Gastrocnemius medialis (tissue), 4 donors: ENCODE results near the gene MEIOSIN. TPM values are rescaled to one million over a fixed set of nuclear protein-coding genes. Genes with fewer than 3 reads are reported as not detected.
"Not testable (repeated sequence)": the region's sequence is repeated elsewhere in the genome, so short reads cannot be mapped to it uniquely, and the experiment has no call there.

Experiments used
- ATAC-seq, 2 donors: fragments of 150-250 bp; one replicate each; pipeline ENCODE4 v1.9.1; 2016
- DNase-seq, 2 donors: peaks; one replicate each; pipeline ENCODE4 v3.0.0-alpha.2; 2019
- H3K27ac ChIP-seq, 4 donors: fragments of 200-600 bp; sonication (generic); 1 replicate in 1 of 4; 2 replicates in 3 of 4; pipeline ENCODE4 v1.5.1; 2016 to 2018; ENCODE audit warnings: mild to moderate bottlenecking in 2 of 4, moderate library complexity in 1 of 4
- H3K27me3 ChIP-seq, 3 donors: fragments of 200-600 bp; sonication (generic) in 2 of 3; 1 replicate in 1 of 3; 2 replicates in 2 of 3; pipeline versions ENCODE4 v1.5.1 to v1.6.0; 2016 to 2019; ENCODE audit warnings: mild to moderate bottlenecking in 1 of 3, moderate library complexity in 1 of 3
- H3K36me3 ChIP-seq, 2 donors: fragments of 200-600 bp; sonication (generic) in 1 of 2; one replicate each; pipeline ENCODE4 v1.5.1; 2017 to 2018
- H3K4me1 ChIP-seq, 2 donors: fragments of 200-600 bp; sonication (generic) in 1 of 2; one replicate each; pipeline ENCODE4 v1.5.1; 2016 to 2017; ENCODE audit warnings: mild to moderate bottlenecking in 2 of 2
- H3K4me3 ChIP-seq, 4 donors: fragments of 200-600 bp; sonication (generic) in 3 of 4; 1 replicate in 1 of 4; 2 replicates in 3 of 4; pipeline ENCODE4 v1.5.1; 2016 to 2019; ENCODE audit warnings: mild to moderate bottlenecking in 2 of 4
- H3K9me3 ChIP-seq, 3 donors: fragments of 200-600 bp; sonication (generic) in 2 of 3; 1 replicate in 1 of 3; 2 replicates in 2 of 3; pipeline ENCODE4 v1.5.1; 2016 to 2019
- CTCF ChIP-seq, 5 experiments: fragments of 450-650 bp in 3 of 5; fragments of 200-600 bp in 2 of 5; sonication (generic) in 2 of 5; IDR thresholded peaks in 4 of 5; conservative IDR thresholded peaks in 1 of 5; 1 replicate in 4 of 5; 2 replicates in 1 of 5; pipeline ENCODE4 v1.5.1; 2016 to 2019; ENCODE audit warnings: antibody characterized with exemption in 5 of 5, mild to moderate bottlenecking in 3 of 5, moderate library complexity in 3 of 5
- POLR2A ChIP-seq, 2 donors: fragments of 450-650 bp; IDR thresholded peaks; one replicate each; pipeline ENCODE4 v1.6.1; 2017; ENCODE audit warnings: antibody characterized with exemption in 2 of 2, mild to moderate bottlenecking in 2 of 2, moderate library complexity in 2 of 2
- in situ Hi-C, 4 donors: fragments of 200-750 bp; cut with MboI; loops; one replicate each; pipeline versions ENCODE4 v1.15.0 to v1.8.0; 2017; ENCODE audit warnings: low sequenced_read_pairs in 4 of 4
- intact Hi-C: fragments of 100-400 bp; cut with DNase I; formaldehyde crosslinking; loops from one replicate; pipeline ENCODE4 v1.15.1; 2023; ENCODE audit warnings: low total_unique reads
- total RNA-seq, 4 donors: library from RNA; depleted of rRNA; stranded (reverse); fragments of >200 nt; gene quantifications; one replicate each; pipeline versions ENCODE4 v1.1.0 to v1.2.3, GENCODE V29; 2016

MEIOSIN gene, protein sequence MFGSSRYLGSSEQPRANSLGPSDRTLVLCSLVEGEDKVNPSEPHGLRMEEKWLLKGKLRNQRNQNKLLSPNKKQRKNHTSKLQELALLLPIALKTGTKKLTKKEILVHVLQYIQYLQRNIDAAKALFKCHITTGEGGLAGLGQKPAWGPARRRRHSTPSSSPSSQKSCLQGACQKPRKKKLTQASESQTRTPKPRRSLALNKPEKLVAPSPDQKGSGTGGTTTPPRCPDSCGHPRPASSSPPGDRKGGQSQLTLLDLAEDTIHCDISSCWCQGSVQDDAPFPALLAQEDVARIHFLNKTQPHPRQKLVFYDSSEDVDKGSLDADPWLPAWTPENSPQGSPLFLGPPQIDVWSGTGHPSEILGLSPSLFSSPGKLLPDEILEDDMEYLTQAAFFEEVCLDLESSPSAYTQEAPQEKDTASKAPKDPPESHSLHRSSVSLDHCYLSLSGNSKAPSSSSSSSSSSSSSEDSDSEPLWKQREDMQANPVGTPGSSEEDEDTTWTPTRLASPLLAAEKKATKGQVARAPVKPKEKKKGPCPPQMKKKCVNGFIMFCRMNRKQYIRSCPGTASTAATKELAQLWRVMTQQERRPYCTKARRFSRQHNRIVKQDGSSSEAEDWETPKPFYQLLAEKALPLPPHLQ
- not detected for total RNA-seq

- in situ Hi-C loops, result no loop called here
- H3K27me3 ChIP-seq, result no peaks in the 10 kb centered on the region
- H3K4me1 ChIP-seq, result peaks cover 9 to 10% of the 10 kb centered on the region in 2 donors
- no peak within 1 kb of the TSS for H3K27ac ChIP-seq
- no peaks in the 10 kb centered on the region for H3K36me3 ChIP-seq
- no peak within 1 kb of the TSS for H3K4me3 ChIP-seq
- TF ChIP-seq CTCF (IDR thresholded peaks at IDR 0.05 in 4 of 5, conservative IDR thresholded peaks at IDR 0.05 in 1 of 5) (no peak), POLR2A (IDR thresholded peaks at IDR 0.05) (no peak)
- ATAC-seq, result no peak
- DNase-seq, result no peak
- intact Hi-C loops, result loop anchor here (5.0 kb wide), 1 partner anchor 34 kb away; the partner anchor contains the start of gene SIX5
- H3K9me3 ChIP-seq, result no peaks in the 10 kb centered on the region
Observed at GRCh38 chr19:45733160-45733810, at the start of gene MEIOSIN. MEIOSIN (plus strand) TSS chr19:45733439; CDS start chr19:45735377, 1,938 bp downstream.

GRCh38 chr19:45685045-45685444 lies 48.2 kb upstream of the MEIOSIN start:
- H3K4me3 ChIP-seq, H3K27me3 ChIP-seq, intact Hi-C loops, DNase-seq, in situ Hi-C loops, H3K4me1 ChIP-seq, H3K27ac ChIP-seq, H3K9me3 ChIP-seq, ATAC-seq: not testable (repeated sequence)
- peaks cover 0 to 40% of the 10 kb centered on the region in 2 donors for H3K36me3 ChIP-seq

- peaks cover 6 to 8% of the 10 kb centered on the region in 2 donors for H3K4me1 ChIP-seq
- DNase-seq, result no peak
- H3K27ac ChIP-seq, result no peak overlapping the region
- no peak overlapping the region for H3K4me3 ChIP-seq
- no peak for ATAC-seq
- peaks cover 0 to 40% of the 10 kb centered on the region in 2 donors for H3K36me3 ChIP-seq
- H3K27me3 ChIP-seq, result no peaks in the 10 kb centered on the region
- in situ Hi-C loops, result no loop called here
- TF ChIP-seq CTCF (IDR thresholded peaks at IDR 0.05 in 4 of 5, conservative IDR thresholded peaks at IDR 0.05 in 1 of 5) (no peak), POLR2A (IDR thresholded peaks at IDR 0.05) (no peak)
- intact Hi-C loops, result no loop called here
- no peaks in the 10 kb centered on the region for H3K9me3 ChIP-seq
Observed at GRCh38 chr19:45687599-45687998, 45.6 kb upstream of the MEIOSIN start.

DNA sequence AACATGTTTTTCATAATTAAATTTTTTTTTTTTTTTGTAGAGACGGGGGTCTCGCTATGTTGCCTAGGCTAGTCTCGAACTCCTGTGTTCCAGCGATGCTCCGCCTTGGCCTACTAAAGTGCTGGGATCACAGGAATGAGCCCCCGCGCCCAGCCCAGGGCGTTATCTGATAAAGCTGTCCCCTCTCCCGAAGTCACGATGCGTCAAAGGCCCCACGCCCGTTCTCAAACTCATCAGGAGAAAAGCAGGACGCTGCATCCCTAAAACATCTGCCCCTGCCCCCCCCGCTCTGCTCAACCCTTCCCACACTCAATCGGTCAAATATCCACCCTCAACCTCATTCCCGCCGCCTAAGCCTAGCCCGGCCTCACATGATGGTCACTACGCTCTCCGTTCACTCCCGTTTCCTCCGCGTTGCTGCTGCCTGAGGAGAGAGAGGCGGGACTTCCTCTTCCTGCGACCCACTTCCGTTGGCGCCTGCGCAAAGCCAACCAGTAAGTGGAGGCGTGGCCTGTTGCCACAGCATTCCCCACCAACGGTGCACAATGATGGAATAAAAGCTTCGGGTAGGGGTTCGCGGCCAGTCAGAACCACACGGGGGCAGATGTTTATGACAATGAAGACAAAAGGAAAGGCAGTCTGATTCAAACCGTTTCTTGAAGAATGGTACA lies 41.6 kb upstream of the MEIOSIN start, which contains the start of gene SNRPD2:
SNRPD2 (minus strand) TSS at position 438 of the 671 bp plus-strand sequence; CDS start at position 373, 65 bp downstream.
- in situ Hi-C loops, result no loop called here
- H3K9me3 ChIP-seq, result no peaks in the 10 kb centered on the region
- peak within 1 kb of the TSS; percentile 77 to 97 (median 86) for H3K4me3 ChIP-seq
- H3K27ac ChIP-seq, result peak within 1 kb of the TSS; percentile 90 to 96 (median 94)
- TF ChIP-seq CTCF (IDR thresholded peaks at IDR 0.05 in 4 of 5, conservative IDR thresholded peaks at IDR 0.05 in 1 of 5), result no peak
- peak; percentile 82 to 89 for TF ChIP-seq POLR2A (IDR thresholded peaks at IDR 0.05)
- ATAC-seq (peak; percentile 84 to 85), DNase-seq (peak; percentile 86 to 92)
- intact Hi-C loops, result loop anchor here (1.0 kb wide), 3 partner anchors 10 to 78 kb away; partner anchors contain the start of gene SIX5
- H3K4me1 ChIP-seq, result peaks cover 8 to 16% of the 10 kb centered on the region in 2 donors
- H3K27me3 ChIP-seq, result no peaks in the 10 kb centered on the region
- peaks cover 0 to 30% of the 10 kb centered on the region in 2 donors for H3K36me3 ChIP-seq
